HG03045 (cell line): ENCODE measurements around the gene CCDC51.

Experiments
- ATAC-seq: cut with Tn5 transposase; IDR thresholded peaks from one replicate; pipeline ENCODE4 v1.9.1; 2021; ENCODE audit warnings: mild to moderate bottlenecking, moderate library complexity; ENCODE audit not compliant: unreplicated experiment

Gene CCDC51

GRCh38 chr3:48387634-48388033 is 52.3 kb downstream of the CCDC51 start:
- no peak for ATAC-seq
